Anterior cingulate cortex (tissue), 58 donors: ENCODE measurements around the gene ABLIM2.
"Not testable (repeated sequence)": the region's sequence is repeated elsewhere in the genome, so short reads cannot be mapped to it uniquely, and the experiment has no call there.

Experiments used
- DNase-seq, 58 donors: peaks; one replicate each; lab custom pipeline; 2025; lab: John Stamatoyannopoulos, UW

Gene ABLIM2

DNA sequence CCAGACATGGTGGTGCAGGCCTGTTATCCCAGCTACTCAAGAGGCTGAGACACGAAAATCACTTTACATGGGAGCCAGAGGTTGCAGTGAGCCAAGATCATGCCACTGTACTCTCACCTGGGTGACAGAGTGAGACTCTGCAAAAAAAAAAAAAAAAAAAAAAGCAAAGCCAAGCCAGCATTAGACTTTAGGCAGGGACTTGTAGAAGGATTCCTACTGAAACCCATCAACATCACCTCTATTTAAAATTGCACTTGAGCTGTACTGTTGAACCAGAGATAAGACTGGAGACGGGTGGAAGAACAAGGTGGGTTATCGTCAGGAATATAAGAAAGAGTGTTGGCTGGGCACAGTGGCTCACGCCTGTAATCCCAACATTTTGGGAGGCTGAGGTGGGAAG is 203.2 kb downstream of the ABLIM2 start:
- no peak for DNase-seq

DNA sequence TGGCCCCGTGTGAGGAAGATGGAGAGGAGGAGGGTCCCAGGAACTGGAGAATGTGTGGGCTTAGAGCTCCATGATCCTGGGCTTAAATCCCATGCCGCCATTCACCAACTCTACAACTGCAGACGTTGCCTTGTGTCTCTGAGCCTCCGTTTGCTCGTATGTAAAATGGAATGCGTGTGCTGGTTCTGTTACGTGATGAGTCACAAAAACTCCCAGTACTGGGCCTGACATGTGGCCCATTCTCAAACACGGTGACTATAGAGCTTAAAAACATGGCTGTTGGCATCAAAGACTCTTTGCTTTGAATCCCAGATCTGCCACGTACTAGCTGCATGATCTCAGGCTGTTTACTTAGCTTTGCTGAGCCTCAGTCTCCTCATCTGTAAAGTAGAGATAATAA is 206.0 kb downstream of the ABLIM2 start:
- DNase-seq: no peak

DNA sequence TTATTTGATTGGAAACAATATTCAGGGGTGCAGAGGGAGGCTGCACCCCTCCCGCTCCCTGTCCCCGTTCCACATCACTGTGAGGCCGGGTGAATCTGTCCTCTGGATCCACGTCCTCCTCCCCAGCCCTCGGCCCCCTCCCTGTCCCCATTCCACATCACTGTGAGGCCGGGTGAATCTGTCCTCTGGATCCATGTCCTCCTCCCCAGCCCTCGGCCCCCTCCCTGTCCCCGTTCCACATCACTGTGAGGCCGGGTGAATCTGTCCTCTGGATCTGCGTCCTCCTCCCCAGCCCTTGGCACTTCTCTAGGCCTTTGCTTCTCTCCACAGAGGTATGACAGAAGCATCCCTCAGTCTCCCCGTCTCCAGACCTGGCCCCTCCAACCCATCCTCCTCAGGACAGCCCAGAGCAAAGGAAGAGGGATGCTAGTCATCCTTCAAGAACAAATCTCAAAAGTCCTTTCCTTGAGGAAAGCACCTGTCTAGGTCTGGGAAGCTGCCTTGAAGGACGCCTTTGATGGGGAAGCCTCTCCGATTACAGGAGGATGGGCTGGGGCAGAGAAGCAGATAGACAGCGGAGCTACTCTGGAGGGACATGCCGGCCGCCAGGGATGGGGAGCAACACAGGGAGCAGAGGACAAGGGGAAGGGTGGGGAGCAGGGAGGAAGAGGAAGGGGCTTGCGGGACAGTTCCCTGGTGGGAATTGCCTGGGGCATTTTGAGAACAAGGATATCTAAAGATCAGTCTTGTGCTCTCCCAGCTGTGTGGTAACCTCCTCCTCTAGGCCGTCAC is 208.1 kb downstream of the ABLIM2 start:
- no peak for DNase-seq

DNA sequence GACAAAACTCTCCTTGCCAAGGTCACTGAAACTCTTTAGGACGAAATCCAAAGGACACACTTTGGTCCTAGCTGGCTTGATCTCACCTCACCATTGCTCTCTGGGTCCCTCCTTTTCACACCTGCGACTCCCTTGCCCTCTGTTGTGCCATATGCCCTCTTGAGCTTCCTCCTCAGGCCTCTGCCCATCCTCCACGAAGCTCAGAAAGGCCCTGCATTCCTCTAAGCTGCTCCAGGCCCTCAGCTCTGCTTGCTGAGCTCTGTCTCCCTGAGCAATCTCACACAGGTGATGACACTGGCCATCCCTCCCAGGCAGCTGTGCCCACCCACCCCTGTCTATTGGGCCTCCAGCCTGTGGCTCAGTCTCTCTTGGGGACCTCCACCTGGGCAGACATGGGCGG is 208.9 kb downstream of the ABLIM2 start:
- no peak for DNase-seq

DNA sequence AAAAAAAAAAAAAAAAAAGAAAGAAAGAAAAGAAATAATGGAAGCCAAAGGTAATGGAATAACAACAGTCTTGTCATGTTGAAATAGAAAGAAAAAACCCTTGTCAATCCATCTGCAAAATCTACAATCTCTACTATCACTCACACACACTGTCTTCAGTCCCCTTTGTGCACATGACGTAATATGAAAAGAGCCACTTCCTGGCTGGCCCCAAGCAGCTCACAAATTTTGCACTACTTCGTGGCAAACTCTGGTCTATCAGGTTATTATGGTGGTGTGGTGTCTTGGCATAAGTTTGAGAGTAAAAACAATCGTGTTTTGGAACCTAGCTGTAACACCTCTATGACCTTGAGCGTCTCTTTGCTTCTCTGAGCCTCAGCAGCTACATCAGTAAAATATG is 210.7 kb downstream of the ABLIM2 start:
- no peak for DNase-seq

DNA sequence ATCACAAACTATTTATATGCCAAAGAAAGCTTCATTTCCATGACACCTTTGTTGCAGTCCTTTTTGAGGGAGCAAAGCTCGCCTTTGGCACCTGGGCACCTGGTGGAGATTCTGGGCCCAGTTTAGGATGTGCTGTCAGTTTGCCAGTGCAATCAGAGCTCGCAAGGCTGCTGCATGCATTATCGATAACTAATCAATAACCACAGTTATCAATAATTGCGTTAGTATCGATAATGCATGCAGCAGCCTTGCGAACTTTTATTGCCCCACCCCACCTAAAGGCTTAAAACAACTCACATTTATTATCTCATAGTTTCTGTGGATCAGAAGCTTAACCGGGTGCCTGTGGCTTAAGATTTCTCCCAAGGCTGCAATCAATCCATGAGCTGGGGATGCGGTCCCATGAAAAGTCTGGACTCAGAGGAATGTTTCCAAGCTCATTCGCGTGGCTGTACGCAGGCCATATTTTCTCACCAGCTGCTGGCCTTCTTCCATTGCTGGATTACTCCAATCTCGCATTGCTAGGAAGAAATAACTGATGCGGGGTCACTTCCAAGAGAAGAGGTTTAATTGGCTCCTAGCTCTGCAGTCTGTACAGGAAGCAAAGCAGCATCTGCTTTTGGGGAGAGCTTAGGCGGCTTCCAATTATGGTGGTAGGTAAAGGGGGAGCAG is 212.8 kb downstream of the ABLIM2 start:
- no peak for DNase-seq

DNA sequence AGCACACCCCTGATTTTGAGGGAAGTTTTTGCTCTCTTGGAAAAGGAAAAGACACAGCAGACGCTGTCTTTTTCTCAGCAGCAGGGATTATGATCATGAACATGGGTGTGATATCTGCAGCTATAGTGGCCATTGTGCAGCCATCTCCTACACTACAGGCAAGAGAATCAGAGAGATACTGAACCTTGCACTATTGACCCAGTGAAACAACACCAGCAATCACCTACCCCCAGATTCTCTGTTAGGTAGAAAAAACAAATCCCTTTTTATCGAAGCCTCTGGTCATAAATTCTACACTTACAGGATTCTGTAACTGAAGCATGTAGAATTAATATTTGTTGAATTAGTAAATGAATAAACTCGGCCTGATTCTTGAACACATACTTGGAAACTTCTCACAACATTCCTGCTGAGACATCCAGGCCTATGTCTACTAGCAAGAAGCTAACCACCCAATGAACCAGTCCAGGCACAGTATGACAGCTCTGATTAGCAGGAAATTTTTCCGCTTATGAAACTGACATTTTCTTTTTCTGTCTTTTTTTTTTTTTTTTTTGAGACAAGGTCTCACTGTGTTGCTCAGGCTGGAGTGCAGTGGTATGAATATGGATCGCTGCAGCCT is 213.9 kb downstream of the ABLIM2 start:
- DNase-seq: no peak

DNA sequence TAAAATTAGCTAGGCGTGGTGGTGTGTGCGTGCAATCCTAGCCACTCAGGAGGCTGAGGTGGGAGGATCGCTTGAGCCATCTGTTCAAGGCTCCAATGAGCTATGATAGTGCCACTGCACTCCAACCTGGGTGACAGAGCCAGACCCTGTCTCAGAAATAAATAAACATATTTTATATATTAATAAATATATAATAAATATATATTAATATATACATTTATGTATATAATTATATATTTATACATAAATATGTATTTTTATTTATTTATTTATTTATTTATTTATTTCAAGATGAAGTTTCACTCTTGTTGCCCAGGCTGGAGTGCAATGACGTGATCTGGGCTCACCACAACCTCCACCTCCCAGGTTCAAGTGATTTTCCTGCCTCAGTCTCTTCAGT is 214.9 kb downstream of the ABLIM2 start:
- DNase-seq: not testable (repeated sequence)

DNA sequence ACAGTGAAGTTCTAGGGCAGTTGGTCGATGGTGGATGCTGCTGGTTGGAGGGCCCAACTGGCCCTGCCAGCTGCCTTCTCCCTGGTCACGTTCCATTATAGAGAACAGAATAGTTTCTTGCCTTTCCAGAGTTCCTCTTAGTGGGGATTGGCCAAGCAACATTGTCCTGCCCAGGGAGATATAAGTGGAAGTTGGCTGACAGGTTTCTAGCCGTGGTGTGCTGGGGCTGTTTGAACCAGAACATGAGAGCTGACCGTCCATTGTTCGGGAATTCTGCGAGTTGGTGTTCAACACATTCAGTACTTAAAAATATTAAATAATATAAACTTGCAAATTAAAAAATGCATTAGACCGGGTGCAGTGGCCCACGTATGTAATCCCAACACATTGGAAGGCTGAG is 215.4 kb downstream of the ABLIM2 start:
- DNase-seq: no peak

DNA sequence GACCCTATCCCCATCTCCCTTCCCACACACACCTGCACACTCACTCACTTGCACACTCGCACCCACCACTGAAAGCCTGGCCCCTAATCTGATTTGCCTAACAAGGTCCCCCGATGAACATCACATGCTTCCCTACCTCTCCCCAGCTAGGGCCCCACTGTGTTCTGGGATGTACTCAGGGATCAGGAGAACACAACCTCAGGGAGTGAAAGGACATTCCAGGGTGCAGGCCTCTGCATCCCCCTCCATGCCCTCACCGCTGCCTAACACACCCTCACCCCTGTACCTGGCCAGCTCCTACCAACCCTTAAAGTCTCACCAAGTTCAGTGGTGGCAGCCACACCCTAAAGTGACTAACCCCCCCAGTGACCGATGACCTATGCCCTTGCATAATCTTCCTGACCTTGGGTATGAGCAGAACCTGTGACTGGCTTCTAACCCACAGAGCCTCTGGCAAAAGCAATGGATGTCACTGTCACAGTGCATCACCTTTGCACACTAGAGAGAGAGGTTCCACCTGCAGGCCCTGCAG is 216.6 kb downstream of the ABLIM2 start:
- no peak for DNase-seq

DNA sequence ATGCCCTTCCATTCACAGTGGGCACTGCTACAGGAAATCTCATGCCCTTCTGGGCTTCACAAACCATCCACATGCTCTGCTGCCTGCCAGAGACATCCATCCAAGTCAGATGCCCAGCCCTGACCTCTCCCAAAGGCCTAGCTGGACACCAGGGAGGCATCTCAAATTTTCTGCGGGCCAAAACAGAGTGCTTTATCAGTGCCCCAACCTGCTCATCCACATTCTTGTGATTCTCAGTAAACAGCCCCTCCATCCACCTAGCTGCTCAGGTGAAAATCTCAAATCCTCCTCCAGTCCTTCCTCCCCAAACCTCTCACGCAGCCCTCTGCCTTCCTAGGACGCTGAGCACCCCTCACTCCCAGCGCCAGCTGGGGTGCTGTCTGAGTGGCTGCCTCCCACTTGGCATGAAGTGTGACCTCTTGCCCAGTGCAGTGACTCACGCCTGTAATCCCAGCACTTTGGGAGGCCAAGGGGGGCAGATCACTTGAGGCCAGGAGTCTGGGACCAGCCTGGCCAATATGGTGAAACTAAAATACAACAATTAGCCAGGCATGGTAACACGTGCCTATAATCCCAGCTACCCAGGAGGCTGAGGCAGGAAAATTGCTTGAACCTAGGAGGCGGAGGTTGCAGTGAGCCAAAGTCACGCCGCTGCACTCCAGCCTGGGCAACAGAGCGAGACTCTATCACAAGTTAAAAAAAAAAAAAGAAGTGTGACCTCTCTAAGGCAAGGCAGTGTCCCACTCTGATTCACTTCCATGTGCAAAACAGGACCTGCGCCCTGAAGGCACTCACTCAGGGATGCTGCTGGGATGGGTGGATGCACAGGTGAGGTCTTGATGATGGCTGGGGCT is 217.3 kb downstream of the ABLIM2 start:
- no peak for DNase-seq

DNA sequence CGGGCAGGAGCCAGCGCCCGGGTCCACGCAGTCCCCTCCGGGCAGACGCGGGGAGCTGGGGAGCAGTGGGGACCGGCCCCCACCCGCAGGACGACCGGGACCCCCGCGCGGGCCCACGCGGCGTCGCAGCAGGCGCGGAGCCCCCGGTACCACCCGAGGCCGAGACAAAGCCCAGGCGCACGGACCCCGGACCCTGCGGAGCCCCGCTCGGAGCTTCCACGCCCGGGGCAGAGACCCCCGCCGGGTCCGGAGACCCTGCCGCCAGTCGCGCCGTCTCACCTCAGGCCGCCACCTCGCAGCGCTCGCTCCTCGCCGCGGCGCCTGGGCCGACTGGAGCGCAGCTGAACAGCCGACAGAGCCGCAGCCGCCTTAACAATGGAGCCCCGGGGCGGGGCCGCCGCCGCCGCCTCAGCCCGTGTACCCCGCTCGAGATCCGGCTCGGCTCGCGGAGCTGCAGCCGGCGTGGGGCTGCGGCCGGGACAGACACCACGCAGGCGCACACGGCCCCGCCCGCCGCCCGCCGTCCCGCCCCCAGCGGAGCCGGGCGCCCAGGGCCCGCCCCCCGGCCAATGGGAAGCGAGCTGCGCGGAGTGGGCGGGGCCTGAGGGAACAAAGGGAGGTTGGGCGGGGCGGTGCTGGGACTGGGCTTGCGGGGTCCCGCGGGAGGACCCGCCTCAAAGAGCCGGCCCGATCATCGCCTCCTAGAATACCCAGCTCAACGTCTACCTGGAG is 219.1 kb downstream of the ABLIM2 start, which contains the start of gene AFAP1:
AFAP1 (minus strand) TSS at position 485 of the 732 bp plus-strand sequence. CDS start 67,783 bp downstream, outside the sequence.
- DNase-seq: peak in 55 of 58 donors; percentile 14 to 88 (median 77)

DNA sequence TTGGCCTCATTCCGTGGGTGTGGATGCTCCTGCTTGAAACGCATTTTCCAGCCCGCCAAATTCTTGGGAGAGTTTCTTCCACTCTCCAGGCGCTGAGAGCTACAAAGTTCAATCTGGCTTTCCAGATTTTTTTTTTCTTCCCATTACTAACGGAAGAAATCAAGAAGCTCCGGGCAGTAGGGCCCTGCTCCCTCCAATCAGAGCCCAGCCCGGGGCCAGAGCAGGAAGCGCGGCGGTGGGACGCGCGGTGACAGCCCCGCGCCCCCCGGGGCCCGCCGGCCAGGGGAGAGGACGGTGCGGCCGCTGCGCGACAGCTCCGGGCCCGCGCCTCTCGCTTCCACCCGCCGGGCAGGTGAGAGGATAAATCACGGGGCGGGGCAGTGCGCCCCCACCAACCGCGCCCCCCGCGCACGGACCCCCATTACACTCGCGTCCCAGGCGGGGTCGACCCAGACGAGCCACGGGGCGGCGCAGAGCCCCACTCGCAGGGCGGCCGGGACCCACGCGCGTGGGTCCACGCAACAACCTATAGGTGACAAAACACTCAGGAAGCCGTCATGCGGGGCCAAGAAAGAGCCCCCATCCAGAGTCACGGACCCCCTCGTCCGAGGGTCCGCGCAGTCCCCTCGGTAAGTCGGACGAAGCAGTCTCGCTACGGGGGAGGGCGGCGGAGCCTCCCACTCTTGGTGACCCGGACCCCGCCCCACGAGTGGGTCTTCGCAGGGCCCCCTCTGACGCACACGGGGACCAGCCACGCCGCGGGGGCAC is 219.8 kb downstream of the ABLIM2 start:
- DNase-seq: no peak

DNA sequence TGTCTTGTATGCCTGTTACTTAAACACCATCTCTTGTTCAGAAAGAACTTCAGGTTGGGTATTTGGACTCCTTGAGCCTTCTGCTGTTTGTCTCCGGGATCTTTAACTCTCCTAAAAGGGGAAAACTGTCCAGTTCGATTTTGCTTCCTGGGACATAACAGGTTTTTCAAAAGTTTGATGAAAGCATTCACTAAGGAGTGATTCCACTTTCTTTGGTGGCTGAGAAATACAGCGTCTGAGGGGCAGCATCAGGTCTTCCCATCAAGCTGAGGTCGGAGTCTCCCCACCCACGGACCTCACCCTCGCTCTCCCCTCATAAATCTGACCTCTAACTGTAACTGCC is 220.4 kb downstream of the ABLIM2 start:
- no peak for DNase-seq

DNA sequence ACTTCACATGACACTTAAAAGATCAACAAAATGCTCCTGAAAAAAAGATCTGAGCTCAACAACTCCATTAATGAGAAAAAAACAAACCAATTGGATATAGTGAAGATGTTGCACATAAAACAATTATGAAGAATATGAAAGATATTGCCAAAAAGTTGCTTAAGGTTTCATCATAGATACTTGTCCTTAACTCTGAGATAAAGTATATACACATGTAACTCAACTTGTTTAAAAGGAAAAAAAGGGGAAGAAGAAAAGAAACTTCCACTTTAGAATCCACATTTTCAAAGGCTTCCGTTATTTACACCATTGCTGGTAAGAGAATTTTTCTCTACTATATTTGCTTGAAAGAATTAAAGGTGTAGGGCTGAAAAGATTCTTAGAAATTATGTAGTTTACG is 221.6 kb downstream of the ABLIM2 start:
- no peak for DNase-seq

DNA sequence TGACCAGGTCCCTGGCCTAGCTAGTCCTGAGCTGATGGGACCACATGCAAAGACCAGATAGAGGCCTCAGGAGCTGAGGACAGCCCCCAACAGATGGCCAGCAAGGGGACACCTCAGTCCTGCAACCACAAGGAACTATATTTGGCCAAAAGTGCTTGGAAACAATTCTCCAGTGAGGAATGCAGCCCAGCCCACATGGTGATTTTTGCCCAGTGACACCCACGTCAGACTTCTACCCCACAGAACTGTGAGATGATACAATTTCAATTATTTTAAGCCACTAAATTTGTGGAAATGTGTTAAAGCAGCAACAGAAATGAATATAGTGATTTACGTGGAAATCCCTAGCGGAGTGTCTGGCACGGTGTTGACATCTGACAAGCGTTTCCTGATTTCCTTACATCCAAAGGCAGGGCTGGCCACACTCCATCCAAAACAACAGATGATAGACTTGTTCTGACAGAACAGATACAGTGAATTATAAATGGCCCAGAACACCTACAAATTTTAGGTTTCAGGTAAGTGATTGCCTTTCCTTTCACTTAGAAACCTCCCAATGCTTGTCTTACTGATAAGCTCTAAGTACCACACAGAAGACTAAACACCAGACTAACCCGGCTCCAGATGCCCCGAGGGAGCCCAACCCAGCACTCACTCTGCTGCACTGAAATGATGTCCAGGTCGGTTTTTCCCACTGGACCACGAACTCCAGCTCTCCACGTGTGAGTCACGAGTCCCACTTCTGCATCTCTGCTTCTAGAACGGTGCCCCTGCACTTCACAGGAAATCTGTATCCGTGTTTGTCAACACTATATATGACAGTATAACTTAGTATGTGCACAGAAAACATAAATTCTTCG is 224.7 kb downstream of the ABLIM2 start:
- DNase-seq: peak in 7 of 58 donors; percentile 9 to 51 (median 27)

DNA sequence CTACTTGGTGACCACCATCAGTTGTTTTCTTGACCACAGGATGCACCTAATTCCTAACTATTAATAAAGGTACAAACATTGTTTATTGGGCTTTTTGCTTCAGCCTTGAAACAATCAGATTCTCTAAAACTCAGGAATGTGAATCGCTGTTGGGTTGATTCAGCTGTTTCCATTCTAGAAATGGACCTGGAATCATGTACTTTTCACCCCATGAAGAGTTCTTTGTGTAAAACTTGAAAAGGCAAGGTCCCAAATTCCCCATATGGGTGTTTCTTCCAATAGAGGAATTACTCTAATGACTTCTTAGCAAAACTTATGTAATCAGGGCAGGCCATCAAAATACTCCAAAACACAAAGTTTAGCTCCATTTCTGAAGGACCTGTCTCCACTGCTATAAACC is 226.3 kb downstream of the ABLIM2 start:
- no peak for DNase-seq
